GM12878 (cell line): ENCODE results near the gene ARF3. TPM values are rescaled to one million over a fixed set of nuclear protein-coding genes. Genes with fewer than 3 reads are reported as not detected.

Source experiments
- ATAC-seq: fragments of 200-7000 bp; cut with Tn5 transposase; 3 replicates; pipeline ENCODE4 v1.9.1; 2020; ENCODE audit warnings: mild to moderate bottlenecking, moderate library complexity
- BruUV-seq: library from RNA; stranded (reverse); fragments of 400-500 nt; replicated peaks from 2 replicates; lab custom pipeline; 2021; lab: Mats Ljungman, UMichigan
- CTCF ChIA-PET: fragments of 300-600 bp; sonication (Branson Sonifier 250); formaldehyde crosslinking; extraction: SDS; loops from one replicate; lab custom pipeline; 2021; ENCODE audit warnings: inconsistent platforms; lab: Yijun Ruan, JAX
- POLR2A ChIA-PET: fragments of 350-600 bp; formaldehyde crosslinking; extraction: SDS; loops from one replicate; lab custom pipeline; 2021; ENCODE audit warnings: inconsistent platforms; lab: Charles Lee
- RAD21 ChIA-PET: fragments of 300-600 bp; sonication (Branson Sonifier 250); formaldehyde crosslinking; loops from one replicate; lab custom pipeline; 2023; ENCODE audit warnings: antibody characterized with exemption; ENCODE audit not compliant: unreplicated experiment; lab: Charles Lee
- SMC1A ChIA-PET: fragments of 300-600 bp; sonication (Branson Sonifier 250); formaldehyde crosslinking; loops from one replicate; lab custom pipeline; 2023; ENCODE audit not compliant: unreplicated experiment, uncharacterized antibody; lab: Charles Lee
- DNase-seq: peaks from one replicate; pipeline ENCODE4 v3.0.0-alpha.2; 2011; ENCODE audit warnings: low read depth, low spot score
- FAIRE-seq: peaks from 3 replicates; lab custom pipeline; 2011; peaks lifted over from hg19 to GRCh38; lab: Jason Lieb, UNC
- H2AFZ ChIP-seq: 2 replicates; pipeline ENCODE4 v1.6.0; 2011; ENCODE audit warnings: low read depth, low read length, control low read depth; ENCODE audit not compliant: control insufficient read depth
- H3K27ac ChIP-seq: 2 replicates; pipeline ENCODE4 v1.5.1; 2011; ENCODE audit warnings: control low read depth; ENCODE audit not compliant: control insufficient read depth, insufficient read depth
- H3K27me3 ChIP-seq, 2 experiments: replicated peaks in 1 of 2; 2 replicates each; pipeline versions ENCODE4 v1.6.0 to v1.6.1; 2011; ENCODE audit warnings: low read length in 1 of 2; ENCODE audit not compliant: control insufficient read depth in 2 of 2, insufficient read depth in 2 of 2
- H3K36me3 ChIP-seq, 2 experiments: 2 replicates each; pipeline ENCODE4 v1.5.1; 2011; ENCODE audit warnings: low read length in 1 of 2; ENCODE audit not compliant: control insufficient read depth in 2 of 2, insufficient read depth in 2 of 2
- H3K4me1 ChIP-seq: 2 replicates; pipeline ENCODE4 v1.6.1; 2011; ENCODE audit warnings: mild to moderate bottlenecking, low read length, moderate library complexity, mixed read lengths; ENCODE audit not compliant: control insufficient read depth, insufficient read depth
- H3K4me2 ChIP-seq: 2 replicates; pipeline ENCODE4 v1.6.0; 2011; ENCODE audit warnings: control low read depth; ENCODE audit not compliant: control insufficient read depth, insufficient read depth
- H3K4me3 ChIP-seq: fragments of 200-600 bp; sonication (generic); 2 replicates; pipeline ENCODE4 v1.5.1; 2016
- H3K79me2 ChIP-seq: 2 replicates; pipeline ENCODE4 v1.6.0; 2011; ENCODE audit warnings: low read length; ENCODE audit not compliant: control insufficient read depth, insufficient read depth
- H3K9ac ChIP-seq: 2 replicates; pipeline ENCODE4 v1.8.0; 2011; ENCODE audit warnings: low read length, control low read depth, mixed read lengths; ENCODE audit not compliant: control insufficient read depth, insufficient read depth
- H3K9me3 ChIP-seq: replicated peaks from 3 replicates; pipeline ENCODE4 v1.5.1; 2011; ENCODE audit warnings: mild to moderate bottlenecking, low read length; ENCODE audit not compliant: control insufficient read depth, insufficient read depth
- H4K20me1 ChIP-seq: 2 replicates; pipeline ENCODE4 v1.6.0; 2011; ENCODE audit not compliant: control insufficient read depth, insufficient read depth
- CREB1 ChIP-seq: IDR thresholded peaks from 2 replicates; pipeline ENCODE4 v1.6.1; 2012; ENCODE audit warnings: low read depth, mild to moderate bottlenecking, inconsistent platforms
- EP300 ChIP-seq, 2 experiments: fragments of 150-350 bp in 1 of 2; IDR thresholded peaks; 2 replicates each; pipeline ENCODE4 v1.6.1; 2011 to 2012; ENCODE audit warnings: low read depth in 2 of 2, low read length in 2 of 2, borderline replicate concordance in 1 of 2, improper control_type of control experiment in 1 of 2, inconsistent platforms in 1 of 2; ENCODE audit not compliant: control insufficient read depth in 1 of 2
- GABPA ChIP-seq: IDR thresholded peaks from 2 replicates; pipeline ENCODE4 v1.6.1; 2014; ENCODE audit warnings: antibody characterized with exemption, low read depth, mild to moderate bottlenecking, inconsistent platforms
- HCFC1 ChIP-seq: fragments of 150-350 bp; IDR thresholded peaks from 2 replicates; pipeline ENCODE4 v1.6.1; 2014; ENCODE audit warnings: low read length
- MXI1 ChIP-seq: fragments of 150-350 bp; IDR thresholded peaks from 2 replicates; pipeline ENCODE4 v1.6.1; 2011; ENCODE audit warnings: low read depth, mild to moderate bottlenecking, inconsistent platforms, low read length, improper control_type of control experiment
- SREBF2 ChIP-seq: IDR thresholded peaks from 2 replicates; pipeline ENCODE4 v1.6.1; 2012; ENCODE audit warnings: mild to moderate bottlenecking, low read length
- ZNF384 ChIP-seq: IDR thresholded peaks from 2 replicates; pipeline ENCODE4 v1.6.1; 2012; ENCODE audit warnings: low read depth, mild to moderate bottlenecking, low read length, improper control_type of control experiment, borderline replicate concordance
- ZNF622 ChIP-seq: fragments of 450-650 bp; IDR thresholded peaks from 2 replicates; pipeline ENCODE4 v1.6.1; 2017; ENCODE audit warnings: mild to moderate bottlenecking, inconsistent platforms
- WGBS: methylation state at CpG from one replicate; pipeline ENCODE4 v1.1.6; 2016; ENCODE audit warnings: low lambda C conversion rate; ENCODE audit not compliant: insufficient replicate concordance, insufficient coverage; ENCODE audit errors: missing lambda C conversion rate; 5-methylcytosine and 5-hydroxymethylcytosine counted together
- in situ Hi-C: fragments of 300-500 bp; cut with MboI; formaldehyde crosslinking; loops from 9 replicates; pipeline ENCODE4 v1.14.3; 2018; ENCODE audit warnings: mixed read lengths
- intact Hi-C: fragments of 100-400 bp; cut with micrococcal nuclease; formaldehyde crosslinking; loops from one replicate; pipeline ENCODE4 v1.14.2; 2022; ENCODE audit not compliant: unreplicated experiment
- polyA plus RNA-seq, 11 experiments: library from polyadenylated mRNA; depleted of rRNA in 4 of 11; unstranded in 6 of 11; stranded (reverse) in 5 of 11; fragments of >200 nt; fragmentation: Nextera tagmentation in 4 of 11; fragmentation: Illumina TruSeq in 1 of 11; extraction: Ambion mirVana in 4 of 11; extraction: Trizol in 1 of 11; gene quantifications; 1 replicate in 1 of 11; 2 replicates in 10 of 11; pipeline versions ENCODE4 v1.2.1 to v1.2.3, GENCODE V29; 2011 to 2016; ENCODE audit warnings: inconsistent platforms in 2 of 11, missing spikeins in 2 of 11, low read depth in 1 of 11
- total RNA-seq, 4 experiments: library from RNA; depleted of rRNA in 3 of 4; stranded (reverse); fragments of >200 nt in 3 of 4; fragmentation: Illumina TruSeq in 1 of 4; extraction: Trizol in 1 of 4; gene quantifications; 2 replicates each; pipeline versions ENCODE4 v1.2.1 to v1.2.3, GENCODE V29; 2013 to 2021
- TF ChIP-seq, protein P1 (sequence below): fragments of 450-650 bp; IDR thresholded peaks from 2 replicates; pipeline ENCODE4 v1.6.1; 2016; ENCODE audit warnings: mild to moderate bottlenecking

Gene ARF3
- total and polyA plus RNA-seq, 10 of the 15 experiments (the other 5 are each of a cell fraction or from before 2014, with no cell fraction given) = 8.7 to 263 (median 74.4) TPM

DNA sequence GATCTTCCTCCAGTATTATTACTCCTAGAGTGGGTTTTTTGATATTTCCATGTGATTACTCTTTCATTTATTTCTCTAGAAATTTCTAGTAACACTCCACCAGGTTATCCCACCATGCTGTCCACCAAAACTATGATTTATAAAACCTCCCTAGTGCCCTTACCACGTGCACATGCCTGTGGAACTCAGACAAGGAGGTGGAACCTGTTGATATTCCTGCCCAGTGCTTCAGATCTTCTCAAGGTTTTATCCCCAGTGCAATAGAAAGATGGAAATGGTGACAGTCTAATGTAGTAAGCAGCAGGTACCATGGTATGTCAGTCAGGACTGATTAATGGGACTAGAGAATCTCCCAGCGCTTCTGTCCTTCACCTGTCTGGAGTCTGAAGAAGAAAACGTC, 3.5 kb upstream of the ARF3 start:
- H2AFZ ChIP-seq = no peak overlapping the region
- intact Hi-C loops (no loop called here), in situ Hi-C loops (no loop called here)
- no TSS peak for BruUV-seq
- no peak overlapping the region for H3K4me3 ChIP-seq
- H3K4me2 ChIP-seq = no peak overlapping the region
- SMC1A ChIA-PET = interaction anchor here (0.7 to 1.9 kb wide), 2 partner anchors 8 to 15 kb away, joined by 3 to 6 read pairs; no protein-coding TSS in a partner anchor
- ATAC-seq = no peak
- H3K36me3 ChIP-seq = no peaks in the 10 kb centered on the region
- 43% methylated on average over 3 of the region's 3 CpGs for WGBS
- H3K9me3 ChIP-seq = no peaks in the 10 kb centered on the region
- no peak for DNase-seq
- RAD21 ChIA-PET = no interaction called here
- H3K79me2 ChIP-seq = peaks cover 14% of the 10 kb centered on the region
- H3K4me1 ChIP-seq = peaks cover 7% of the 10 kb centered on the region
- no peak overlapping the region for H3K9ac ChIP-seq
- POLR2A ChIA-PET = interaction anchor here (0.6 to 1.6 kb wide), 2 partner anchors 37 to 111 kb away, joined by 3 to 4 read pairs; no protein-coding TSS in a partner anchor
- no peaks in the 10 kb centered on the region for H4K20me1 ChIP-seq
- FAIRE-seq = no peak
- TF ChIP-seq HCFC1 = no peak
- TF ChIP-seq EP300 (IDR thresholded peaks at IDR 0.05; ENCODE audit: borderline replicate concordance in 1 of 2, control insufficient read depth in 1 of 2, low read depth in 2 of 2, low read length in 2 of 2) = no peak
- TF ChIP-seq GABPA = no peak
- no peak for TF ChIP-seq ZNF622
- no peak for TF ChIP-seq SREBF2
- TF ChIP-seq, protein P1, sequence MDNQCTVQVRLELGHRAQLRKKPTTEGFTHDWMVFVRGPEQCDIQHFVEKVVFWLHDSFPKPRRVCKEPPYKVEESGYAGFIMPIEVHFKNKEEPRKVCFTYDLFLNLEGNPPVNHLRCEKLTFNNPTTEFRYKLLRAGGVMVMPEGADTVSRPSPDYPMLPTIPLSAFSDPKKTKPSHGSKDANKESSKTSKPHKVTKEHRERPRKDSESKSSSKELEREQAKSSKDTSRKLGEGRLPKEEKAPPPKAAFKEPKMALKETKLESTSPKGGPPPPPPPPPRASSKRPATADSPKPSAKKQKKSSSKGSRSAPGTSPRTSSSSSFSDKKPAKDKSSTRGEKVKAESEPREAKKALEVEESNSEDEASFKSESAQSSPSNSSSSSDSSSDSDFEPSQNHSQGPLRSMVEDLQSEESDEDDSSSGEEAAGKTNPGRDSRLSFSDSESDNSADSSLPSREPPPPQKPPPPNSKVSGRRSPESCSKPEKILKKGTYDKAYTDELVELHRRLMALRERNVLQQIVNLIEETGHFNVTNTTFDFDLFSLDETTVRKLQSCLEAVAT = no peak
- no peak for TF ChIP-seq MXI1
- TF ChIP-seq ZNF384 = no peak
- TF ChIP-seq CREB1 = no peak
- no peaks in the 10 kb centered on the region; a peak in 1 of 4 replicates for H3K27me3 ChIP-seq
- H3K27ac ChIP-seq = no peak overlapping the region
- CTCF ChIA-PET = interaction anchor here (0.9 to 3.0 kb wide), 3 partner anchors 8 to 27 kb away, joined by 3 to 10 read pairs (median 4); no protein-coding TSS in a partner anchor
